LNCaP clone FGC (cell line): ENCODE measurements around the gene SHC2.

Experiments
- DNase-seq: peaks from one replicate; pipeline ENCODE4 v3.0.0-alpha.2; 2011; ENCODE audit warnings: low read depth
- H3K4me3 ChIP-seq: 2 replicates; pipeline ENCODE4 v1.5.1; 2011; ENCODE audit warnings: mild to moderate bottlenecking, low read depth, low read length, control low read depth
- TF ChIP-seq, protein P1 (sequence below): IDR thresholded peaks from 2 replicates; pipeline ENCODE4 v1.5.1; 2012; ENCODE audit warnings: mild to moderate bottlenecking; ENCODE audit not compliant: control insufficient read depth, insufficient read depth; ENCODE audit errors: extremely low read depth

SHC2 gene, protein sequence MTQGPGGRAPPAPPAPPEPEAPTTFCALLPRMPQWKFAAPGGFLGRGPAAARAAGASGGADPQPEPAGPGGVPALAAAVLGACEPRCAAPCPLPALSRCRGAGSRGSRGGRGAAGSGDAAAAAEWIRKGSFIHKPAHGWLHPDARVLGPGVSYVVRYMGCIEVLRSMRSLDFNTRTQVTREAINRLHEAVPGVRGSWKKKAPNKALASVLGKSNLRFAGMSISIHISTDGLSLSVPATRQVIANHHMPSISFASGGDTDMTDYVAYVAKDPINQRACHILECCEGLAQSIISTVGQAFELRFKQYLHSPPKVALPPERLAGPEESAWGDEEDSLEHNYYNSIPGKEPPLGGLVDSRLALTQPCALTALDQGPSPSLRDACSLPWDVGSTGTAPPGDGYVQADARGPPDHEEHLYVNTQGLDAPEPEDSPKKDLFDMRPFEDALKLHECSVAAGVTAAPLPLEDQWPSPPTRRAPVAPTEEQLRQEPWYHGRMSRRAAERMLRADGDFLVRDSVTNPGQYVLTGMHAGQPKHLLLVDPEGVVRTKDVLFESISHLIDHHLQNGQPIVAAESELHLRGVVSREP

DNA sequence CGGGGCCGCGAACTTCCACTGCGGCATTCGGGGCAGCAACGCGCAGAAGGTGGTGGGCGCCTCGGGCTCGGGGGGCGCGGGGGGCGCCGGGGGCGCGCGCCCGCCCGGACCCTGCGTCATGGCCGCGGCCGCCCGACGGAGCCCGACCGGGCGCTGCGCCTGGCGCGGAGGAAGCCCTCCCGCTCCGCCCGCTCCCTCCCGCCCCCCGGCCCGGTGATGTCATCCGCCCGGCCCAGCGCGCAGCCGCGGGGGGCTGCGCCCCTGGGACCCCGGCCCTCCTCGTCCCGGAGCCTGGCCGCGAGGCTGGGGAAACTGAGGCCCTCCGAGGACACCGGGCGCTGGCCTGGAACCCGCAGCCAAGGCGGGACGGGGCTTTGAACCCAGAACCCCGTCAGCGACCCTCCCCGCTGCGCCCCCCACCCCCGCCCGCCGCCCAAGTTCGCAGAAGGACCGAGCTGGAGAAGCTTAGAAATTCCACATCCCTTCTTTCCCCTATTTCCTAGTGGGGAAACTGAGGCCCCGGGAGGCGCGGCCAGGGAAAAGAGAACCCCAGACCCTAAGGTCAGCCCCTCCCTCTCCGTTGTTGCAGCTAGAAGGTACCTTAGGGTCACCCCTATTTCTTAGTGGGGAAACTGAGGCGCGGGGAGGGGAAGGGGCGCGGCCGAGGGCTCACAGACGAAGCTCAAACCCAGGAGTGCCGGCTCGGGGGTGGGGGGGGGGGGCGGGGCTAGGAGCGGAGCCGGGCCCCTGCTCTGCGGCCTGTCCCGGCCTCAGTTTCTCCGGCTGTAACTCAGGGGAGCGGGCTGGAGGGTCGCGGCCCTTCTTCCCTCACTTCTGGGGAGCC is at the start of gene SHC2:
SHC2 (minus strand) TSS at position 157 of the 844 bp plus-strand sequence; CDS start at position 120, 37 bp downstream.
- TF ChIP-seq, protein P1, sequence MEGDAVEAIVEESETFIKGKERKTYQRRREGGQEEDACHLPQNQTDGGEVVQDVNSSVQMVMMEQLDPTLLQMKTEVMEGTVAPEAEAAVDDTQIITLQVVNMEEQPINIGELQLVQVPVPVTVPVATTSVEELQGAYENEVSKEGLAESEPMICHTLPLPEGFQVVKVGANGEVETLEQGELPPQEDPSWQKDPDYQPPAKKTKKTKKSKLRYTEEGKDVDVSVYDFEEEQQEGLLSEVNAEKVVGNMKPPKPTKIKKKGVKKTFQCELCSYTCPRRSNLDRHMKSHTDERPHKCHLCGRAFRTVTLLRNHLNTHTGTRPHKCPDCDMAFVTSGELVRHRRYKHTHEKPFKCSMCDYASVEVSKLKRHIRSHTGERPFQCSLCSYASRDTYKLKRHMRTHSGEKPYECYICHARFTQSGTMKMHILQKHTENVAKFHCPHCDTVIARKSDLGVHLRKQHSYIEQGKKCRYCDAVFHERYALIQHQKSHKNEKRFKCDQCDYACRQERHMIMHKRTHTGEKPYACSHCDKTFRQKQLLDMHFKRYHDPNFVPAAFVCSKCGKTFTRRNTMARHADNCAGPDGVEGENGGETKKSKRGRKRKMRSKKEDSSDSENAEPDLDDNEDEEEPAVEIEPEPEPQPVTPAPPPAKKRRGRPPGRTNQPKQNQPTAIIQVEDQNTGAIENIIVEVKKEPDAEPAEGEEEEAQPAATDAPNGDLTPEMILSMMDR = no peak
- H3K4me3 ChIP-seq = peak within 1 kb of the TSS; percentile 67
- no peak for DNase-seq

DNA sequence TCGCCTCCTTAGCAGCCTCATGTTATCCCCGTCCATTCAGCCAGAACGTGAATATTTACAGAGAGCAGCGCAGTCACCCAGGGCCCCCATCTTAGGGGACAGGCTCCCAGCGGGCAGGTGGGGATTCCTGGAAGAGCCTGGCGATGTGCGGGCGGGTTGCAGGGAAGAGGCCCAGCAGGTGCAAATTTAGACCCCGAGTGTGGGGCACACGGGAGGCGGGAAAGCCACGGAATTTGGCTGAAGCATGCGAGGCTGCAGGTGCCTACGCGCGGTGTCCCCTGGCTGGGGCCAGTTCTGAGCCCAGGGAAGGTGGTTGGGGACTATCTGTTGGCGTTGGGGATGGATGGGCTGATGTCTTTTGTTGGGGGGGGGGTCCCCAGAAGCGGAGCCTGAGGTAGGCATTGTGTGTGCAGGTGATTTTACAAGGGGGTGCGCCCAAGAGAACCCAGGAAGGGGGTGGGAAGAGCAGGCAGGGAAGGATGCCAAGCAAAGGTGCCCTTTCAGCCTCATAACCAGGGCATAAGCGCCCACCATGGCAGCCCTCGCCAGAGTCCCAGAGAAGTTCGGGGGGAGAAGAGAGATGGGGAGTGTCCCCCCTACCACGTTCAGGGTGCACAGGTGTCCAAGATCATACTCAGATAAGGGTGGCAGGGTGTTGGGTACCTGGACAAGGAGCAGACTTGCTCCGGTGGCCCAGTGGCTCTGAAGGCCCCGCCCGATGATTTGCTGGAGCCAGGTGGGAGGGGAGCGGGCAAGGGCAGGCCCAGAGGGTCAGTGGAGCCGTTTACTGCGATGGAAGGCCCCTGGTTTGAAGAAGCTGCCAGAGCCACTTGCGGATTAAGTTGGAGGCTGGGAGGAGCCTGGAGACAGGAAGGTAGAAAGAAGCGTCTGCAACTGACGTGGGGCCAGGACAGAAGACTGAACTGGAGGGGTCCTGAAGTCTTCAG is 47.6 kb upstream of the SHC2 start:
- no peak for DNase-seq
- TF ChIP-seq, protein P1 = no peak
- H3K4me3 ChIP-seq = peak overlapping the region; percentile 87

DNA sequence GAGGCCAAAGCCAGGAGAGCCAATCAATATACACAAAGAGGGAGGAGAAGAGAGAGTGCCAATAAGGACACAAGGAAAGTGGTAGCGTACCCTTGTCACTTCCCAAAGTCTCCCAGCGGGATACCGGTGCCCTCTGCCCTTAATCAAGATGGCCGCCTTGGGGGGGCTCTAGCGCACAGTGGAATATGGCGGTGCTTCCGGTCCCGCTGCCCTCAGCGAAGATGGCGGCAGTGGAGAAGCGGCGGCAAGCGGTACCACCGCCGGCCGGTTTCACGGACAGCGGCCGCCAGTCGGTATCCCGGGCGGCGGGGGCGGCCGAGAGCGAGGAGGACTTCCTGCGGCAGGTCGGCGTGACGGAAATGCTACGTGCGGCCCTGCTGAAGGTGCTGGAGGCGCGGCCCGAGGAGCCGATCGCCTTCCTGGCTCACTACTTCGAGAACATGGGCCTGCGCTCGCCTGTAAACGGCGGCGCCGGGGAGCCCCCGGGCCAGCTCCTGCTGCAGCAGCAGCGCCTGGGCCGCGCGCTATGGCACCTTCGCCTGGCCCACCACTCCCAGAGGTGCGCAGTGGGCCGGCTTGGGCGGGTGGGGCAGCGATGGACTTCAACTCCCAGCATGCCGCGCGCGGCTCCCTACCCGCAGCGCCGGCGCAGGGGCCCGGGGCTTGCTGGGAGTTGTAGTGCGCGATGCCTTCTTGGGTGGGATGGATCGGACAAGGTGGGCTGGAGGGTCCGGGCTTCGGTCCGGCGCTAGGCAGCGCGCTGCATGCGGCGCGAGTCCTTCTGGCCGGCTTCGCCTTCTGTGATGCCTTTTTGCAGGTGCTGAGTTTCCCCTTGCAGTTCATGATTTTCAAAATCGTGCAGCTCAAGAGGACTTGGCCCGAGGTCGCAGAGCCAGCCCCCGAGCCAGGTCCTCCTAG is 46.7 kb upstream of the SHC2 start, which contains the start of gene TPGS1:
TPGS1 (plus strand) TSS at position 212 of the 918 bp plus-strand sequence; CDS start at position 222, 10 bp downstream.
- TF ChIP-seq, protein P1 = no peak
- DNase-seq = no peak
- peak within 1 kb of the TSS; percentile 87 for H3K4me3 ChIP-seq

DNA sequence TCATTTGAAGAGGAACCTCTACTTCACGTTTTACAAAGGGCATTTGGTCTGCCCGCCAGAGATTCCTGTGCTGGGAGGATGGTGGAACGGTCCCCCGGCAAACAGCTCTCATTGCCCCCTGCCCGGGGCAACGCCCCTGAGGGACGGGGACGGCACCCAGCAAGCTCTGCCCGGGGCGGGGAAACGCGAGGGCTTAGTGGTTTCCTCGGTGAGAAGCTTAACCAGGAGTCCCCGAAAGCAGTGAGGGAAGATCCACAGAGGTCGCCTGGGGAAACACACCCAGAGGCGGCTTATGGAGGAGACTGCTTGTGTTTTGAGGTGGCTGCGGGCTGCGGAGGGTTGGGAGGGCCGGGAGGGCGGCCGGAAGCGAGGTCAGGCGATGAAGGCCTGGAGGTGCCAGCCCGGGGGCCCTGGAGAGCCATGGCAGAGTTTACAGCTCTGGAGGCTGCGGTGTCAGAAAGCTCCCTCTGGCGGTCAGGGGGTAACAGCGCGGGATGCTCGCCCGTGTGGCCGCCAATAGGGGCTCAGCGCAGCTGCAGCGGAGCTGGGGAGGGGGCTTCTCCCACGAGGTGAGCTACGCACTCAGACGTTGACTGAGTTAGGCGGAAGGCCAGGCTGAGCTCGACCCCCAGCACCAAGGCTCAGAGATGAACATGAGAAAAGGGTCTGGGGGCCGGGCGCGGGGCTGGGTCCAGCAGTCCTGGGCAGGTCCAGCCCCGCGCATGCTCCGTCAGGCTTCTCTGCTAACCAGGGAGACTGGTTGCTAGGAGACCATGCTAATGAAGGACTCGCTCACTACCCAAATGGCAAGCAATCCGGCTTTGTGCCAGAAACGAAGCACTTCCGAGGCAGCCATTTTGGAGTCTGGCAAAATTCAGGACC is 45.8 kb upstream of the SHC2 start:
- TF ChIP-seq, protein P1 = peak; percentile 93
- DNase-seq = peak; percentile 100
- peak overlapping the region; percentile 87 for H3K4me3 ChIP-seq

DNA sequence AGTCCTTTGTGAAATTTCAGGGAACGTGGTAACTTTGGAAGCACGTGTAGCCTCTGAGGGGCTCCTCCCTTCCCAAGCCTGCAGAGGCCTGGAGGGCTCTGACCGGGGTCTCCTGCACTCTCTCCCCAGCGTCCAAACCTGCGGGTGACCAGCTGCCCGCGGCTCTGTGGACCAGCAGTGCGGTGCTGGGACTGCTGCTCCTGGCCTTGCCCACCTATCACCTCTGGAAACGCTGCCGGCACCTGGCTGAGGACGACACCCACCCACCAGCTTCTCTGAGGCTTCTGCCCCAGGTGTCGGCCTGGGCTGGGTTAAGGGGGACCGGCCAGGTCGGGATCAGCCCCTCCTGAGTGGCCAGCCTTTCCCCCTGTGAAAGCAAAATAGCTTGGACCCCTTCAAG is 43.8 kb upstream of the SHC2 start:
- no peak overlapping the region for H3K4me3 ChIP-seq
- DNase-seq = no peak
- TF ChIP-seq, protein P1 = no peak
